ENCODE data around the gene TNS1. TPM values are rescaled to one million over a fixed set of nuclear protein-coding genes. Genes with fewer than 3 reads are reported as not detected.
A peak's percentile ranks its signal among the peaks of the same experiment; 100 is the strongest.

The TNS1 gene
- total and polyA plus RNA-seq, 7 donors: 73.4 to 742 (median 276) TPM

GRCh38 chr2:217790195-217790594 lies 212.6 kb downstream of the TNS1 start:
- ATAC-seq: peak in 1 of 4 donors; percentile 7
- 50 to 70% (median 57%) methylated on average over 10 of the region's 10 CpGs for WGBS, 3 donors
- Histone ChIP-seq H3K4me3 (no peak overlapping the region), H3K36me3 (ENCODE audit: insufficient read depth in 1 of 2, low read depth in 1 of 2) (peaks cover 0 to 13% of the 10 kb centered on the region in 2 donors), H3K4me1 (peaks cover 34% of the 10 kb centered on the region), H3K9me3 (no peaks in the 10 kb centered on the region), H3K27me3 (ENCODE audit: insufficient read depth in 3 of 3, low read length in 2 of 3) (no peaks in the 10 kb centered on the region), H3K27ac (peak overlapping the region; percentile 78)
- no peak for DNase-seq
- intact Hi-C loops (cut with DNase I): loop anchor here in 1 of 2 donors (5.0 kb wide), 1 partner anchor 82 kb away; no protein-coding TSS in a partner anchor
- TF ChIP-seq, protein P1, sequence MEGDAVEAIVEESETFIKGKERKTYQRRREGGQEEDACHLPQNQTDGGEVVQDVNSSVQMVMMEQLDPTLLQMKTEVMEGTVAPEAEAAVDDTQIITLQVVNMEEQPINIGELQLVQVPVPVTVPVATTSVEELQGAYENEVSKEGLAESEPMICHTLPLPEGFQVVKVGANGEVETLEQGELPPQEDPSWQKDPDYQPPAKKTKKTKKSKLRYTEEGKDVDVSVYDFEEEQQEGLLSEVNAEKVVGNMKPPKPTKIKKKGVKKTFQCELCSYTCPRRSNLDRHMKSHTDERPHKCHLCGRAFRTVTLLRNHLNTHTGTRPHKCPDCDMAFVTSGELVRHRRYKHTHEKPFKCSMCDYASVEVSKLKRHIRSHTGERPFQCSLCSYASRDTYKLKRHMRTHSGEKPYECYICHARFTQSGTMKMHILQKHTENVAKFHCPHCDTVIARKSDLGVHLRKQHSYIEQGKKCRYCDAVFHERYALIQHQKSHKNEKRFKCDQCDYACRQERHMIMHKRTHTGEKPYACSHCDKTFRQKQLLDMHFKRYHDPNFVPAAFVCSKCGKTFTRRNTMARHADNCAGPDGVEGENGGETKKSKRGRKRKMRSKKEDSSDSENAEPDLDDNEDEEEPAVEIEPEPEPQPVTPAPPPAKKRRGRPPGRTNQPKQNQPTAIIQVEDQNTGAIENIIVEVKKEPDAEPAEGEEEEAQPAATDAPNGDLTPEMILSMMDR (IDR thresholded peaks at IDR 0.05): no peak

GRCh38 chr2:217789736-217790181 lies 213.0 kb downstream of the TNS1 start:
- DNase-seq (peak in 1 of 2 donors; percentile 61), ATAC-seq (peak; percentile 60 to 79 (median 64))
- WGBS, 3 donors: 25 to 61% (median 27%) methylated on average over 13 of the region's 13 CpGs
- Histone ChIP-seq H3K27me3 (ENCODE audit: insufficient read depth in 3 of 3, low read length in 2 of 3) (no peaks in the 10 kb centered on the region), H3K4me3 (peak overlapping the region; percentile 9), H3K4me1 (peaks cover 34% of the 10 kb centered on the region), H3K27ac (peak overlapping the region; percentile 78), H3K9me3 (no peaks in the 10 kb centered on the region), H3K36me3 (ENCODE audit: insufficient read depth in 1 of 2, low read depth in 1 of 2) (peaks cover 0 to 13% of the 10 kb centered on the region in 2 donors)
- TF ChIP-seq, protein P1 (IDR thresholded peaks at IDR 0.05): no peak
- intact Hi-C loops (cut with DNase I): loop anchor here (1.0 to 5.0 kb wide), 6 partner anchors 83 to 278 kb away; partner anchors contain the start of gene RUFY4 (in 1 of the 2)

GRCh38 chr2:217789003-217789735 lies 213.6 kb downstream of the TNS1 start:
- Histone ChIP-seq H3K9me3 (no peaks in the 10 kb centered on the region), H3K4me1 (peaks cover 30% of the 10 kb centered on the region), H3K4me3 (peak overlapping the region; percentile 9), H3K36me3 (ENCODE audit: insufficient read depth in 1 of 2, low read depth in 1 of 2) (peaks cover 0 to 13% of the 10 kb centered on the region in 2 donors), H3K27ac (peak overlapping the region; percentile 78), H3K27me3 (ENCODE audit: insufficient read depth in 3 of 3, low read length in 2 of 3) (no peaks in the 10 kb centered on the region)
- DNase-seq: peak; percentile 86 to 91
- intact Hi-C loops (cut with DNase I): loop anchor here (1.0 to 5.0 kb wide), 5 partner anchors 97 to 278 kb away; partner anchors contain the start of gene RUFY4 (in 1 of the 2)
- peak; percentile 73 to 82 (median 74) for ATAC-seq
- TF ChIP-seq, protein P1 (IDR thresholded peaks at IDR 0.05): peak; percentile 99
- 29 to 39% (median 38%) methylated on average over 15 of the region's 15 CpGs for WGBS, 3 donors

- H3K27me3 ChIP-seq (ENCODE audit: insufficient read depth in 3 of 3, low read length in 2 of 3): no peaks in the 10 kb centered on the region
- WGBS, 3 donors: 94 to 95% (median 94%) methylated on average over 7 of the region's 7 CpGs
- no peaks in the 10 kb centered on the region for H3K9me3 ChIP-seq
- intact Hi-C loops (cut with DNase I): loop anchor here (1.0 to 5.0 kb wide), 5 partner anchors 98 to 279 kb away; partner anchors contain the start of gene RUFY4 (in 1 of the 2)
- TF ChIP-seq, protein P1 (IDR thresholded peaks at IDR 0.05): no peak
- peaks cover 0 to 13% of the 10 kb centered on the region in 2 donors for H3K36me3 ChIP-seq (ENCODE audit: insufficient read depth in 1 of 2, low read depth in 1 of 2)
- DNase-seq (no peak), ATAC-seq (no peak)
- no peak overlapping the region for H3K27ac ChIP-seq
- peaks cover 25% of the 10 kb centered on the region for H3K4me1 ChIP-seq
- peak overlapping the region; percentile 9 for H3K4me3 ChIP-seq
Observed at GRCh38 chr2:217788669-217789002, 214.2 kb downstream of the TNS1 start.
